ENCODE results near the gene ZNF451.

Gene ZNF451

DNA sequence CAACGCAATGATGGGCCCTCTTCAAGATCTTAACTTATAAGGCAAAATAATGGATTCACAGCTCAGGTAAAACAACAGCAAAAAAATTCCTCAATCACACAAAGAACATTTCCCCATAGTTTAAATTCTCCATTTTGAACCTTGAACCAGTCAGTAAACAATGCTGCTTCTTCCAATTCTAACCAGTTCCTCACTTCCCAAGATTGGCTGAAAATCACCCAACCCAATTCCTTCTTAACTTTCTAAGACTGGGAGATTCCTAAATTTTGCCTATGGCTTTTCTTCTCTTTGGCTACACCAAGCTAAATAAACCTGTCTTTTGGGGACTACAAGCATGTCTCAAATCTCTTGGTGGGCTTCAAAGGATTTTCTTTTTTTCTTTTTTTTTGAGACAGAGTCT lies 3.1 kb upstream of the ZNF451 start:
- TF ChIP-seq, protein P1, sequence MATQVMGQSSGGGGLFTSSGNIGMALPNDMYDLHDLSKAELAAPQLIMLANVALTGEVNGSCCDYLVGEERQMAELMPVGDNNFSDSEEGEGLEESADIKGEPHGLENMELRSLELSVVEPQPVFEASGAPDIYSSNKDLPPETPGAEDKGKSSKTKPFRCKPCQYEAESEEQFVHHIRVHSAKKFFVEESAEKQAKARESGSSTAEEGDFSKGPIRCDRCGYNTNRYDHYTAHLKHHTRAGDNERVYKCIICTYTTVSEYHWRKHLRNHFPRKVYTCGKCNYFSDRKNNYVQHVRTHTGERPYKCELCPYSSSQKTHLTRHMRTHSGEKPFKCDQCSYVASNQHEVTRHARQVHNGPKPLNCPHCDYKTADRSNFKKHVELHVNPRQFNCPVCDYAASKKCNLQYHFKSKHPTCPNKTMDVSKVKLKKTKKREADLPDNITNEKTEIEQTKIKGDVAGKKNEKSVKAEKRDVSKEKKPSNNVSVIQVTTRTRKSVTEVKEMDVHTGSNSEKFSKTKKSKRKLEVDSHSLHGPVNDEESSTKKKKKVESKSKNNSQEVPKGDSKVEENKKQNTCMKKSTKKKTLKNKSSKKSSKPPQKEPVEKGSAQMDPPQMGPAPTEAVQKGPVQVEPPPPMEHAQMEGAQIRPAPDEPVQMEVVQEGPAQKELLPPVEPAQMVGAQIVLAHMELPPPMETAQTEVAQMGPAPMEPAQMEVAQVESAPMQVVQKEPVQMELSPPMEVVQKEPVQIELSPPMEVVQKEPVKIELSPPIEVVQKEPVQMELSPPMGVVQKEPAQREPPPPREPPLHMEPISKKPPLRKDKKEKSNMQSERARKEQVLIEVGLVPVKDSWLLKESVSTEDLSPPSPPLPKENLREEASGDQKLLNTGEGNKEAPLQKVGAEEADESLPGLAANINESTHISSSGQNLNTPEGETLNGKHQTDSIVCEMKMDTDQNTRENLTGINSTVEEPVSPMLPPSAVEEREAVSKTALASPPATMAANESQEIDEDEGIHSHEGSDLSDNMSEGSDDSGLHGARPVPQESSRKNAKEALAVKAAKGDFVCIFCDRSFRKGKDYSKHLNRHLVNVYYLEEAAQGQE (IDR thresholded peaks at IDR 0.05; ENCODE audit: insufficient read depth in 1 of 2, low read depth in 2 of 2, low read length in 2 of 2), result no peak
- TF ChIP-seq TAF1 (IDR thresholded peaks at IDR 0.05; ENCODE audit: borderline replicate concordance, insufficient read depth, low read length) (no peak), FOXP2 (optimal IDR thresholded peaks at IDR 0.05; ENCODE audit: borderline replicate concordance, extremely low read depth, extremely low read length, insufficient read depth) (no peak)

DNA sequence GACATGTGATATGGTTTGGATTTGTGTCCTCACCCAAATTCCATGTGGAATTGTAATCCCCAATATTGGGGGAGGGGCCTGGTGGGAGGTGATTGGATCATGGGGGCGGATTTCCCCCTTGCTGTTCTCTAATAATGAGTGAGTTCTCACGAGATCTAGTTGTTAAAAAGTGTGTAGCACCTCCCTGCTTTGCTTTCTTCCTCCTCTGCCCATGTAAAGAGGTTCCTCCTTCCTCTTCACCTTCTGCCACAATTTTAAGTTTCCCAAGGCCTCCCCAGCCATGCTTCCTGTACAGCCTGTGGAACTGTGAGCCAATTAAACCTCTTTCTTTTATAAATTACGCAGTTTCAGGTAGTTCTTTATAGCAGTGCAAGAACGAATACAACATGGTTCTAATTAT lies 2.1 kb upstream of the ZNF451 start:
- TF ChIP-seq, protein P1 (IDR thresholded peaks at IDR 0.05; ENCODE audit: insufficient read depth in 1 of 2, low read depth in 2 of 2, low read length in 2 of 2), result no peak
- TF ChIP-seq FOXP2 (optimal IDR thresholded peaks at IDR 0.05; ENCODE audit: borderline replicate concordance, extremely low read depth, extremely low read length, insufficient read depth) (no peak), SIN3A (IDR thresholded peaks at IDR 0.05; ENCODE audit: borderline replicate concordance, insufficient read depth, low read length) (no peak), POLR2AphosphoS5 (IDR thresholded peaks at IDR 0.05; ENCODE audit: low read depth, low read length) (no peak), TAF1 (IDR thresholded peaks at IDR 0.05; ENCODE audit: borderline replicate concordance, insufficient read depth, low read length) (no peak)

DNA sequence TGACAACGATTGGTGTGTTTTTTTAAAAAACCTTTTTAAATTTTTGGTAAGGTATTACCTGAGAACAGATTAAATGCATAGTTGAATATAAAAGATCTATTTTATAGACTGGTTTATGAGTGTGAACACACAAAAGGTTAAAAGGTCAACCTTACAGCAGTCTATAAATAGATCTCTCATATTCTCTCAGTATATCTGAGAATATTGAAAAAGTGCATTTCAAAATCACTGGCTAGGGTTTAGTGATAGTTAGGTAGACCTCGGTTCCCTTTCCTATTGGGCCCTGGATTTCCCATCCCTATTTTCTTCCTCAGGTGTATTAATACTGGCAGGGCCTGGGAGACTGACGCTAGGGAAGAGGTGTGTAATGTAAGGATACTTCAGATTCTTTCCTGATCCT lies 723 bp upstream of the ZNF451 start:
- TF ChIP-seq FOXP2 (optimal IDR thresholded peaks at IDR 0.05; ENCODE audit: borderline replicate concordance, extremely low read depth, extremely low read length, insufficient read depth) (no peak), TAF1 (IDR thresholded peaks at IDR 0.05; ENCODE audit: borderline replicate concordance, insufficient read depth, low read length) (no peak), POLR2AphosphoS5 (IDR thresholded peaks at IDR 0.05; ENCODE audit: low read depth, low read length) (no peak), SIN3A (IDR thresholded peaks at IDR 0.05; ENCODE audit: borderline replicate concordance, insufficient read depth, low read length) (no peak)
- TF ChIP-seq, protein P1 (IDR thresholded peaks at IDR 0.05; ENCODE audit: insufficient read depth in 1 of 2, low read depth in 2 of 2, low read length in 2 of 2), result no peak

DNA sequence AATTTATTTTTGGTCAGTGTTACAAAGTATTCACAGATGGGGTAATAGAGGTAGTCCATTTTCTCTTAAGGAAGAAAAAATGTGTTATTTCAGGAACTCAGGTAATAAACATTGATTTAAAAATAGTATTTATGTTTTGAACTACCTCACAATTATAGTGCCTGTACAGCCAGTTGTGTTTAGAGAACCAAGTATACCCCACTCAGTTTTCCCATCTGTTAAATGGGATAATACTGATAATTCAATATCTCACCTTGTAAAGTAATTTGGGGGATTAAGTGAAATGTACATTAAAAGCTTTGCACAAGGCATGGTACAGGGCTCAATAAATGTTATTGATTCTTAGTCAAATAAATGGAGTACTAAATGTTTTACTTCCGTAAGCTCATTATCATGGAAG lies 4.7 kb downstream of the ZNF451 start:
- TF ChIP-seq FOXP2 (optimal IDR thresholded peaks at IDR 0.05; ENCODE audit: borderline replicate concordance, extremely low read depth, extremely low read length, insufficient read depth) (no peak), POLR2AphosphoS5 (IDR thresholded peaks at IDR 0.05; ENCODE audit: low read depth, low read length) (no peak), TAF1 (IDR thresholded peaks at IDR 0.05; ENCODE audit: borderline replicate concordance, insufficient read depth, low read length) (no peak), SIN3A (IDR thresholded peaks at IDR 0.05; ENCODE audit: borderline replicate concordance, insufficient read depth, low read length) (no peak)
- TF ChIP-seq, protein P1 (IDR thresholded peaks at IDR 0.05; ENCODE audit: insufficient read depth in 1 of 2, low read depth in 2 of 2, low read length in 2 of 2), result no peak

DNA sequence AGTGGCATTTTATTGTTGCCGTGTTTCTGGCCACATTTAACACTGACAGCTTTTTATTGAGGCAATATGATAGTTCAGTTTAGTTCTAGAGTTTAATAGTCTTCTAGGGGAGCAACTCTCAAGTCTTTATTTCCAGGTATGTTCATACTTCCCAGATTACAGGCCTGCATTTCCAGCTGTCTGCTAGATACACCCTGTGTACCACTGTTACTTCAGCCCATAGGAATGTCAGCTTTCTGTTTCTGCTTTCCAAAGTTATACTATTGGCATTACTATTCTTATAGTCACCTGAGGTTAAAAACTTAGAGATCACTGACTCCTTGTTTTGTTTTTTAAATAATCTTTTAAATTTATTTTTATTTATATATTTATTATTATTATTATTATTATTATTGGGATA lies 7.6 kb downstream of the ZNF451 start:
- TF ChIP-seq, protein P1 (IDR thresholded peaks at IDR 0.05; ENCODE audit: insufficient read depth in 1 of 2, low read depth in 2 of 2, low read length in 2 of 2), result no peak
- TF ChIP-seq POLR2AphosphoS5 (IDR thresholded peaks at IDR 0.05; ENCODE audit: low read depth, low read length) (no peak), SIN3A (IDR thresholded peaks at IDR 0.05; ENCODE audit: borderline replicate concordance, insufficient read depth, low read length) (no peak), FOXP2 (optimal IDR thresholded peaks at IDR 0.05; ENCODE audit: borderline replicate concordance, extremely low read depth, extremely low read length, insufficient read depth) (no peak), TAF1 (IDR thresholded peaks at IDR 0.05; ENCODE audit: borderline replicate concordance, insufficient read depth, low read length) (no peak)

Measured in PFSK-1 (cell line).